Loucy (cell line): ENCODE measurements around the gene SYP.

Experiments
- H2AFZ ChIP-seq: fragments of 200-600 bp; sonication (generic); 2 replicates; pipeline ENCODE4 v1.6.0; 2016; ENCODE audit warnings: antibody characterized with exemption, mild to moderate bottlenecking, low read length, moderate library complexity
- H3F3A ChIP-seq: fragments of 200-600 bp; 2 replicates; pipeline ENCODE4 v1.6.0; 2016; ENCODE audit warnings: antibody characterized with exemption, low read depth, mild to moderate bottlenecking
- H3K27me3 ChIP-seq: fragments of 200-600 bp; sonication (generic); 2 replicates; pipeline ENCODE4 v1.6.1; 2014; ENCODE audit warnings: low read length, mild to moderate bottlenecking; ENCODE audit not compliant: insufficient read depth, poor library complexity, severe bottlenecking
- H3K36me3 ChIP-seq: fragments of 200-600 bp; sonication (generic); 2 replicates; pipeline ENCODE4 v1.6.1; 2016; ENCODE audit warnings: low read length; ENCODE audit not compliant: insufficient read depth
- H3K4me1 ChIP-seq: fragments of 200-600 bp; sonication (generic); 2 replicates; pipeline ENCODE4 v1.5.1; 2014; ENCODE audit warnings: low read length, mild to moderate bottlenecking; ENCODE audit not compliant: insufficient read depth, poor library complexity, severe bottlenecking
- H3K4me2 ChIP-seq: fragments of 200-600 bp; sonication (generic); 2 replicates; pipeline ENCODE4 v1.6.0; 2014; ENCODE audit warnings: antibody characterized with exemption, low read length, low read depth, mild to moderate bottlenecking; ENCODE audit not compliant: poor library complexity, severe bottlenecking
- H3K4me3 ChIP-seq: fragments of 200-600 bp; sonication (generic); 2 replicates; pipeline ENCODE4 v1.5.1; 2014; ENCODE audit warnings: low read length, mild to moderate bottlenecking, mixed read lengths; ENCODE audit not compliant: poor library complexity, severe bottlenecking
- H3K79me2 ChIP-seq: fragments of 200-600 bp; sonication (generic); 2 replicates; pipeline ENCODE4 v1.6.1; 2014; ENCODE audit warnings: low read length; ENCODE audit not compliant: insufficient read depth
- H3K9ac ChIP-seq: fragments of 200-600 bp; sonication (generic); 2 replicates; pipeline ENCODE4 v1.6.0; 2014; ENCODE audit warnings: mild to moderate bottlenecking, low read depth, low read length, moderate library complexity; ENCODE audit not compliant: poor library complexity, severe bottlenecking
- H3K9me2 ChIP-seq: fragments of 200-600 bp; sonication (generic); replicated peaks from 2 replicates; pipeline ENCODE4 v1.6.1; 2016; ENCODE audit warnings: low read depth, low read length, mixed read lengths
- H3K9me3 ChIP-seq: fragments of 200-600 bp; sonication (generic); 2 replicates; pipeline ENCODE4 v1.6.1; 2014; ENCODE audit warnings: mild to moderate bottlenecking, antibody characterized with exemption, low read length, low read depth; ENCODE audit not compliant: insufficient read depth
- H4K20me1 ChIP-seq: fragments of 200-600 bp; sonication (generic); 2 replicates; pipeline ENCODE4 v1.6.0; 2014; ENCODE audit warnings: antibody characterized with exemption, low read length, mild to moderate bottlenecking; ENCODE audit not compliant: insufficient read depth, poor library complexity, severe bottlenecking
- CTCF ChIP-seq: fragments of 200-600 bp; sonication (generic); conservative IDR thresholded peaks from 2 replicates; pipeline ENCODE4 v1.5.1; 2014; ENCODE audit warnings: mild to moderate bottlenecking, antibody characterized with exemption, low read length
- EZH2phosphoT487 ChIP-seq: fragments of 200-600 bp; IDR thresholded peaks from 2 replicates; pipeline ENCODE4 v1.6.1; 2018; ENCODE audit warnings: antibody characterized with exemption, mild to moderate bottlenecking, moderate library complexity, borderline replicate concordance

Gene SYP

GRCh38 chrX:49199315-49199595 lies 738 bp downstream of the SYP start:
- H3K9me3 ChIP-seq, result no peaks in the 10 kb centered on the region
- no peak overlapping the region for H2AFZ ChIP-seq
- no peak overlapping the region for H3K4me3 ChIP-seq
- peaks cover 13% of the 10 kb centered on the region for H3K27me3 ChIP-seq
- H4K20me1 ChIP-seq, result no peaks in the 10 kb centered on the region
- no peaks in the 10 kb centered on the region for H3F3A ChIP-seq
- no peaks in the 10 kb centered on the region for H3K9me2 ChIP-seq
- no peaks in the 10 kb centered on the region for H3K79me2 ChIP-seq
- H3K4me1 ChIP-seq, result no peaks in the 10 kb centered on the region
- H3K36me3 ChIP-seq, result no peaks in the 10 kb centered on the region
- H3K9ac ChIP-seq, result no peak overlapping the region
- no peak for TF ChIP-seq CTCF
- no peak for TF ChIP-seq EZH2phosphoT487
- no peak overlapping the region for H3K4me2 ChIP-seq

- Histone ChIP-seq H3K4me2 (no peak overlapping the region), H3K9me3 (no peaks in the 10 kb centered on the region), H3K4me1 (no peaks in the 10 kb centered on the region), H2AFZ (no peak overlapping the region), H3K9me2 (no peaks in the 10 kb centered on the region), H3K36me3 (no peaks in the 10 kb centered on the region), H3K9ac (no peak overlapping the region), H3F3A (no peaks in the 10 kb centered on the region), H3K27me3 (peaks cover 7% of the 10 kb centered on the region), H4K20me1 (no peaks in the 10 kb centered on the region), H3K79me2 (no peaks in the 10 kb centered on the region), H3K4me3 (no peak overlapping the region)
- TF ChIP-seq EZH2phosphoT487, result no peak
- no peak for TF ChIP-seq CTCF
These were observed 1.3 kb downstream of the SYP start for GRCh38 chrX:49198540-49199314.

- no peak for TF ChIP-seq CTCF
- TF ChIP-seq EZH2phosphoT487, result no peak
- H3K4me3 ChIP-seq, result no peak overlapping the region
- no peak overlapping the region for H3K4me2 ChIP-seq
- H3K9me2 ChIP-seq, result no peaks in the 10 kb centered on the region
- H3K27me3 ChIP-seq, result no peaks in the 10 kb centered on the region
- no peaks in the 10 kb centered on the region for H3K4me1 ChIP-seq
- H3K36me3 ChIP-seq, result no peaks in the 10 kb centered on the region
- no peak overlapping the region for H2AFZ ChIP-seq
- H3K9me3 ChIP-seq, result no peaks in the 10 kb centered on the region
- H3K79me2 ChIP-seq, result no peaks in the 10 kb centered on the region
- H3K9ac ChIP-seq, result no peak overlapping the region
- no peaks in the 10 kb centered on the region for H3F3A ChIP-seq
- H4K20me1 ChIP-seq, result no peaks in the 10 kb centered on the region
These were observed 2.4 kb downstream of the SYP start for GRCh38 chrX:49197543-49198087.
